ENCODE data around the gene MAST3. TPM values are rescaled to one million over a fixed set of nuclear protein-coding genes. Genes with fewer than 3 reads are reported as not detected.
A peak's percentile ranks its signal among the peaks of the same experiment; 100 is the strongest.

MAST3 gene
- 10 to 100 TPM in 1 of 3 donors, 1 to 10 TPM in 2; 3.5 to 10.8 (median 5.5) TPM for polyA plus RNA-seq

GRCh38 chr19:18097217-18097992 lies at the start of gene MAST3:
MAST3 (plus strand) TSS chr19:18097778; CDS start chr19:18097793, 15 bp downstream.
- WGBS, 3 donors, result 23 to 24% (median 23%) methylated on average over 49 to 54 of the region's 54 CpGs
- no peak within 1 kb of the TSS for H3K27ac ChIP-seq (ENCODE audit: low read depth, low read length)

GRCh38 chr19:18049385-18049784 lies 48.2 kb upstream of the MAST3 start:
- no peak overlapping the region for H3K27ac ChIP-seq (ENCODE audit: low read depth, low read length)
- 22 to 36% (median 33%) methylated on average over 10 of the region's 10 CpGs for WGBS, 3 donors

- 11 to 30% (median 19%) methylated on average over 29 to 31 of the region's 31 CpGs for WGBS, 3 donors
- peak overlapping the region; percentile 6 for H3K27ac ChIP-seq (ENCODE audit: low read depth, low read length)
Observed at GRCh38 chr19:18051887-18052286, 45.7 kb upstream of the MAST3 start.

DNA sequence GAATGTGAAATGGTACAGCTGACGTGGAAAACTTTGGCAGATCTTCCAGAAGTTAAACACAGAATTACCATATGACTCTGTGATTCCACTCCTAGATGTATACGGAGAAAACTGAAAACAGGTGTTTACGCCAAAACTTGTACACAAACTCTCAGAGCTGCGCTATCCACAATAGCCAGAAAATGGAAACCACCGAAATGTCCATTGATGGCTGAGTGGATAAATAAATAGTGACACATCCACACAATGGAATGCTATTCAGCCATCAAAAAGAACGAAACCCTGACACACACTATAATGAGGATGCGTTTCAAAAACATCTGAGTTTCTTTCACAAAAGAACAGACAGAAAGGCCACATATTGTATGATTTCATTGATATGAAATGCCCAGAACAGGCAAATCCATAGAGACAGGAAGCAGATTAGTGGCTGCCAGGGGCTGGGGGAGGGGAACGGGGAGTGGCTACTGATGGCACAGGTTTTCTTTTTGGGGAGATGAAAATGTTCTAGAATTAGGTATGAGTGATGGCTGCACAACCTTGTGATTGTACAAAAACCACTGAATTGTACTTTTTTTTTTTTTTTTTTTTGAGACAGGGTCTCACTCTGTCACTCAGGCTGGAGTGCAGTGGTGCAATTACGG lies 43.9 kb upstream of the MAST3 start:
- H3K27ac ChIP-seq (ENCODE audit: low read depth, low read length), result no peak overlapping the region
- WGBS, 3 donors, result 62 to 76% (median 65%) methylated on average over 9 of the region's 9 CpGs

GRCh38 chr19:18055967-18056366 lies 41.6 kb upstream of the MAST3 start:
- WGBS, 3 donors, result 84 to 90% (median 84%) methylated on average over 5 of the region's 5 CpGs
- H3K27ac ChIP-seq (ENCODE audit: low read depth, low read length), result no peak overlapping the region

DNA sequence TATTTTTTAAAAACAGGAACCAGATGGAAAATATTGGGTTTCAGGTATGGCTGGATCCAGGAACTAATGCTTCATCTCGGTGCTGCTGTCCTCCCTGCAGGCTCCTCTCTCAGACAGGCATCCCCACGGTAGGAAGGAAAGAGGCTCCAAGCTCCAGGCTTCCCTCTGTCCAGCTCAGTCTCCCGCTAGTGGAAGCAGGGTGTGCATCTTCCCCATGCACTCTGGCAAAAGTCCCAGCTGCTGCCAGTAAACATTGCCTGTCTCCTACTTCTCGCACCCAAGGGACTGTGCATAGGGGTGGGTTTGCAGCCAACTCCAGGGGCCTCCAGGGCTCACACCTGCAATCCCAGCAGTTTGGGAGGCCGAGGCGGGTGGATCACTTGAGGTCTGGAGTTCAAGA lies 40.0 kb upstream of the MAST3 start:
- no peak overlapping the region for H3K27ac ChIP-seq (ENCODE audit: low read depth, low read length)
- 48 to 75% (median 53%) methylated on average over 6 of the region's 6 CpGs for WGBS, 3 donors

- no peak overlapping the region for H3K27ac ChIP-seq (ENCODE audit: low read depth, low read length)
- WGBS, 3 donors, result 4 to 5% (median 5%) methylated on average over 30 to 34 of the region's 34 CpGs
Observed at GRCh38 chr19:18058208-18059009, 39.2 kb upstream of the MAST3 start.

GRCh38 chr19:18059297-18059696 lies 38.3 kb upstream of the MAST3 start:
- H3K27ac ChIP-seq (ENCODE audit: low read depth, low read length), result no peak overlapping the region
- WGBS, 3 donors, result 65 to 69% (median 67%) methylated on average over 8 of the region's 8 CpGs

DNA sequence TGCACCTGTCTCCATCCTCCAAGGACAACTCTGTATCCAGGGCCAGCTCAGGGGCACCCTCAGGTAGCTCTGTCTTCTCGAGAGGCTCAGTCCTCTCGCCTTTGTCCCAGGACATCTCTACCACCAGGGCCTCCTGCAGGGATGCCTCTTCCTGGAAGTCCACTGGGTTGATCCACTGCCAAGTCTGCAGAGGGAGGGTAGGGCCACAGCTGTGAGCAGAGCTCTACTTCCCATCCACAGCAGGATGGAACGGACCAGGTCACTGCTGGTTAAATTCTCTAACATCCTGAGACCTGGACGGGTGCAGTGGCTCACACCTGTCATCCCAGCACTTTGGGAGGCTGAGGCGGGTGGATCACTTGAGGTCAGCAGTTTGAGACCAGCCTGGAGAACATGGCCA lies 37.7 kb upstream of the MAST3 start:
- 66 to 74% (median 73%) methylated on average over 5 of the region's 5 CpGs for WGBS, 3 donors
- no peak overlapping the region for H3K27ac ChIP-seq (ENCODE audit: low read depth, low read length)

DNA sequence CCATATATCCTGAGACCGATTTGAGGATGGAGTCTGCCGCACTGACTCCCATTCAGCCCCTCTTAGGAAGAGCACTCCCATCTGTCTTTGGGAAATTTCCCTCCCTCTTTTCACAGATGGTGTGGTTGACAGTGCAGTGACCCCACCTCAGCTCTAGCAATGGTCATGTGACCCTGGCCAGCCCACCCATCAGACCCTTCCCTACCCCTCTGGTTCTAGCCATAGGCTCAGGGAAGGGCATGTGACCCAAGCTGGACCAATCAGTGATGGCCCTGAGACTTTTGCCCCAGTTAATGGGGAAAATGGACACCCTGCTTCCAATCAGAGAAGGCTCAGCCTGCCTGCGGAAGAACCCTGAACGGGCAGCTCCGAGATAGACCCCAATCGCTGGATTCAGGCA lies 37.1 kb upstream of the MAST3 start:
- WGBS, 3 donors, result 77 to 89% (median 81%) methylated on average over 6 of the region's 6 CpGs

GRCh38 chr19:18062028-18062427 lies 35.5 kb upstream of the MAST3 start:
- H3K27ac ChIP-seq (ENCODE audit: low read depth, low read length), result no peak overlapping the region
- WGBS, 3 donors, result 49 to 72% (median 67%) methylated on average over 8 of the region's 8 CpGs

More for the DNA sequence above, 37.1 kb upstream of the MAST3 start:
- H3K27ac ChIP-seq (ENCODE audit: low read depth, low read length), result no peak overlapping the region

- WGBS, 3 donors, result 72 to 86% (median 75%) methylated on average over 5 of the region's 5 CpGs
- H3K27ac ChIP-seq (ENCODE audit: low read depth, low read length), result no peak overlapping the region
Observed at GRCh38 chr19:18063463-18063862, 34.1 kb upstream of the MAST3 start.

DNA sequence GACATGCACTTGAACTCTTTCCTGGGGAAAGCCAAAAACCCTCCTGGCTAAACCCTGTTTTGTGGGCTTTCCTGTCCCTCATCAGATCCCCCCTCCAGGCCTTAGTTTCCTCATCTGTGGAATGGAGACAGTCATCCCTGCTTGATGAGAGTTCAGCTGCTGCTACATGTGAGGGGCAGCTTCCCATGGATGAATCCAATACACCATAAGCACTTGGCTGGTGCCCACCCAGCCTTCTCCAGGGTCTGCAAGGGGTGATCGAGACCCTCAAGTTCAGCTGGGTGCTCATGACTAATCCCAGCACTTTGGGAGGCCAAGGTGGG lies 32.4 kb upstream of the MAST3 start:
- no peak overlapping the region for H3K27ac ChIP-seq (ENCODE audit: low read depth, low read length)
- WGBS, 3 donors, result 78 to 94% (median 89%) methylated on average over 1 of the region's 1 CpG

GRCh38 chr19:18068395-18068794 lies 29.2 kb upstream of the MAST3 start:
- WGBS, 3 donors, result 86 to 96% (median 91%) methylated on average over 5 of the region's 5 CpGs
- no peak overlapping the region for H3K27ac ChIP-seq (ENCODE audit: low read depth, low read length)

GRCh38 chr19:18069383-18069782 lies 28.2 kb upstream of the MAST3 start:
- H3K27ac ChIP-seq (ENCODE audit: low read depth, low read length), result no peak overlapping the region
- 80 to 86% (median 81%) methylated on average over 15 of the region's 15 CpGs for WGBS, 3 donors

DNA sequence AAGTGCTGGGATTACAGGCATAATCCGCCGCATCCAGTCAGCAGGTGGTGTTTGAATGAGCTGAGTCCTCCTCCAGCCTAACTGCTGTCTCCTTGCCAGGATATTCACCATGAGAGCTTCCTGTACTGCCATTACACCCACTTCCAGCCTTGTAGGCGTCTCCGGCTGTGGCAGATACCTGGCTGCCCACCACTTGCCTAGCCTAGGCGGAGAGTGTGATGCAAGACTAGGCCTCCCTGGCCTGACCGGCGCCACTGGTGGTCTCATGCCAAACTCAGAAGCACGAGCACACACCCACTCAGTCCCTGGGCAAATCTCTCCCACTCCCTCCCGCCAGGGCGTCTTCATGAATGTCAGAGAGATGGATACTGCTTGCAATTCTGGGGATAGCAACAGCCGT lies 27.4 kb upstream of the MAST3 start:
- WGBS, 3 donors, result 64 to 73% (median 64%) methylated on average over 11 of the region's 11 CpGs
- H3K27ac ChIP-seq (ENCODE audit: low read depth, low read length), result no peak overlapping the region

GRCh38 chr19:18072335-18072734 lies 25.2 kb upstream of the MAST3 start:
- H3K27ac ChIP-seq (ENCODE audit: low read depth, low read length), result no peak overlapping the region
- 86 to 96% (median 93%) methylated on average over 6 of the region's 6 CpGs for WGBS, 3 donors

GRCh38 chr19:18073197-18073596 lies 24.4 kb upstream of the MAST3 start:
- no peak overlapping the region for H3K27ac ChIP-seq (ENCODE audit: low read depth, low read length)
- 73 to 84% (median 83%) methylated on average over 4 of the region's 4 CpGs for WGBS, 3 donors

- 65 to 89% (median 84%) methylated on average over 9 of the region's 9 CpGs for WGBS, 3 donors
- H3K27ac ChIP-seq (ENCODE audit: low read depth, low read length), result no peak overlapping the region
Observed at GRCh38 chr19:18074192-18074591, 23.4 kb upstream of the MAST3 start.
